Astrocyte (in vitro differentiated cells and primary cell): ENCODE measurements around the gene TMEM30A.

ENCODE experiments used
- EZH2 ChIP-seq: IDR thresholded peaks from 2 replicates; pipeline ENCODE4 v1.6.1; 2012; ENCODE audit warnings: mild to moderate bottlenecking, low read length, inconsistent platforms; ENCODE audit not compliant: insufficient read depth
- TF ChIP-seq, protein P1 (sequence below): IDR thresholded peaks from 2 replicates; pipeline ENCODE4 v1.5.1; 2011; ENCODE audit warnings: low read depth, mild to moderate bottlenecking, inconsistent platforms, low read length, moderate library complexity; ENCODE audit not compliant: insufficient read depth

DNA sequence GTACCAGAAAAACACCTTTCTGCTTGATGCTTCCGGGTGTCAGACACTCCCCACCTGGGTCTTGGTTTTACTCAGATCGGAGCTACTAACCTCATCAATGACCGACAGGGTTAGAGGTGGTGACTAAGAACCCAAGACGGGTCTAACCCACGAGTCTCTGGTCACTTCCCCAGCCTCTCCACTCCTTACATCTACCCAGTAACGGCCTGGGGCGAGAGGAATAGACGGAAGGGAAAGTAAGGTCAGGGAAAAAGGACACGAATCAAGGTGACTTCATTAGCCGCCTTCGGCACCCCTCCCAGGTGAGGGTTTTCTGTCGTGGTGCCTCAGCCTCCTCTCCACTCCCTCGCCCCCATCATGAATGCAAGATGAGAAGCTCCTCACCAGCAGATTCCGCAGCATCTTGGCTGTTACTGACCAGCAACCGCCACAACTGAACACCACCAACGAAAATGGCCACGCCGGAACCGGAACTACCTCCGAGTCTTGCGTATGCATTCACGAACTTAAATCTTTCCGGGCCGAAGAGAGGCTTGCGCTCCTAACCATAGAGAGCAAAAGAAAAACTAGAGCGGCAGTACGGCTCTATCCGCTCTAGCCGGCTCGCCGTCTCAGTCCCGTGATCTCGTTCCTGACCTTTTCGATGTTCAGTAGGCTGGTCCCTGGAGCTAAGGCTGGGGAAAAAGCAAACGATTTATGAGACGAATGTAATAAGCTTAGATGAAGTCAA is 41.1 kb downstream of the TMEM30A start, which contains the start of gene COX7A2:
- TF ChIP-seq, protein P1, sequence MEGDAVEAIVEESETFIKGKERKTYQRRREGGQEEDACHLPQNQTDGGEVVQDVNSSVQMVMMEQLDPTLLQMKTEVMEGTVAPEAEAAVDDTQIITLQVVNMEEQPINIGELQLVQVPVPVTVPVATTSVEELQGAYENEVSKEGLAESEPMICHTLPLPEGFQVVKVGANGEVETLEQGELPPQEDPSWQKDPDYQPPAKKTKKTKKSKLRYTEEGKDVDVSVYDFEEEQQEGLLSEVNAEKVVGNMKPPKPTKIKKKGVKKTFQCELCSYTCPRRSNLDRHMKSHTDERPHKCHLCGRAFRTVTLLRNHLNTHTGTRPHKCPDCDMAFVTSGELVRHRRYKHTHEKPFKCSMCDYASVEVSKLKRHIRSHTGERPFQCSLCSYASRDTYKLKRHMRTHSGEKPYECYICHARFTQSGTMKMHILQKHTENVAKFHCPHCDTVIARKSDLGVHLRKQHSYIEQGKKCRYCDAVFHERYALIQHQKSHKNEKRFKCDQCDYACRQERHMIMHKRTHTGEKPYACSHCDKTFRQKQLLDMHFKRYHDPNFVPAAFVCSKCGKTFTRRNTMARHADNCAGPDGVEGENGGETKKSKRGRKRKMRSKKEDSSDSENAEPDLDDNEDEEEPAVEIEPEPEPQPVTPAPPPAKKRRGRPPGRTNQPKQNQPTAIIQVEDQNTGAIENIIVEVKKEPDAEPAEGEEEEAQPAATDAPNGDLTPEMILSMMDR, result no peak
- no peak for TF ChIP-seq EZH2
